ELR (cell line): ENCODE data around the gene TANGO6.
"Not testable (repeated sequence)": the region's sequence is repeated elsewhere in the genome, so short reads cannot be mapped to it uniquely, and the experiment has no call there.

Source experiments
- DNase-seq: peaks from one replicate; pipeline ENCODE4 v3.0.0-alpha.2; 2015; ENCODE audit warnings: low read depth

Gene TANGO6

GRCh38 chr16:68843482-68844210, at the start of gene TANGO6:
TSS of gene TANGO6 (plus strand) at chr16:68843531. CDS start at chr16:68843618, 87 bp downstream.
- DNase-seq = peak; percentile 85

GRCh38 chr16:68798398-68798797, 44.9 kb upstream of the TANGO6 start:
- DNase-seq = no peak

GRCh38 chr16:68800257-68800875, 43.0 kb upstream of the TANGO6 start:
- peak; percentile 80 for DNase-seq

- DNase-seq = peak; percentile 81
Measured at GRCh38 chr16:68802190-68802589, 41.1 kb upstream of the TANGO6 start.

- DNase-seq = no peak
Measured at GRCh38 chr16:68806422-68806821, 36.9 kb upstream of the TANGO6 start.

GRCh38 chr16:68806981-68807380, 36.4 kb upstream of the TANGO6 start:
- DNase-seq = no peak

- DNase-seq = no peak
Measured at GRCh38 chr16:68814516-68814915, 28.8 kb upstream of the TANGO6 start.

GRCh38 chr16:68823401-68824135, 19.8 kb upstream of the TANGO6 start:
- peak; percentile 90 for DNase-seq

GRCh38 chr16:68825427-68825826, 17.9 kb upstream of the TANGO6 start:
- no peak for DNase-seq

- DNase-seq = no peak
Measured at GRCh38 chr16:68826652-68827051, 16.7 kb upstream of the TANGO6 start.

- DNase-seq = no peak
Measured at GRCh38 chr16:68833251-68833650, 10.1 kb upstream of the TANGO6 start.

- no peak for DNase-seq
Measured at GRCh38 chr16:68834550-68834949, 8.8 kb upstream of the TANGO6 start.

- DNase-seq = no peak
Measured at GRCh38 chr16:68835970-68836369, 7.4 kb upstream of the TANGO6 start.

GRCh38 chr16:68839831-68840230, 3.5 kb upstream of the TANGO6 start:
- DNase-seq = no peak

GRCh38 chr16:68842964-68843481, 308 bp upstream of the TANGO6 start:
- not testable (repeated sequence) for DNase-seq

GRCh38 chr16:68844211-68844564, 857 bp downstream of the TANGO6 start:
- no peak for DNase-seq

- no peak for DNase-seq
Measured at GRCh38 chr16:68848786-68849185, 5.5 kb downstream of the TANGO6 start.

- no peak for DNase-seq
Measured at GRCh38 chr16:68850481-68850880, 7.2 kb downstream of the TANGO6 start.

GRCh38 chr16:68851601-68852000, 8.3 kb downstream of the TANGO6 start:
- no peak for DNase-seq

- DNase-seq = no peak
Measured at GRCh38 chr16:68857479-68857878, 14.1 kb downstream of the TANGO6 start.

- no peak for DNase-seq
Measured at GRCh38 chr16:68859828-68860227, 16.5 kb downstream of the TANGO6 start.

GRCh38 chr16:68860978-68861892, 17.9 kb downstream of the TANGO6 start:
- no peak for DNase-seq
